Neural progenitor cell (in vitro differentiated cells): Measurements from ENCODE around the gene TRIM58. TPM values are rescaled to one million over a fixed set of nuclear protein-coding genes. Genes with fewer than 3 reads are reported as not detected.

ENCODE experiments used
- DNase-seq: peaks from one replicate; pipeline ENCODE4 v3.0.0-alpha.2; 2016; ENCODE audit warnings: low spot score
- H2AFZ ChIP-seq: fragments of 200-600 bp; sonication (generic); replicated peaks from 2 replicates; pipeline ENCODE4 v1.6.1; 2016; ENCODE audit warnings: antibody characterized with exemption
- H3F3A ChIP-seq: fragments of 200-600 bp; sonication (generic); 2 replicates; pipeline ENCODE4 v1.6.1; 2016; ENCODE audit warnings: antibody characterized with exemption, low read depth
- H3K27ac ChIP-seq: fragments of 200-600 bp; sonication (generic); 2 replicates; pipeline ENCODE4 v1.5.1; 2016; ENCODE audit warnings: mild to moderate bottlenecking
- H3K27me3 ChIP-seq: fragments of 200-600 bp; sonication (generic); 2 replicates; pipeline ENCODE4 v1.6.1; 2016; ENCODE audit warnings: mild to moderate bottlenecking, moderate library complexity
- H3K36me3 ChIP-seq: fragments of 200-600 bp; sonication (generic); 2 replicates; pipeline ENCODE4 v1.5.1; 2016
- H3K4me1 ChIP-seq: fragments of 200-600 bp; sonication (generic); 2 replicates; pipeline ENCODE4 v1.6.1; 2016; ENCODE audit warnings: mixed run types
- H3K4me2 ChIP-seq: fragments of 200-600 bp; sonication (generic); 2 replicates; pipeline ENCODE4 v1.6.1; 2016
- H3K4me3 ChIP-seq: fragments of 200-600 bp; sonication (generic); 2 replicates; pipeline ENCODE4 v1.5.1; 2016
- H3K79me2 ChIP-seq: fragments of 200-600 bp; sonication (generic); 2 replicates; pipeline ENCODE4 v1.6.1; 2016; ENCODE audit warnings: low read depth
- H3K9ac ChIP-seq: fragments of 200-600 bp; sonication (generic); 2 replicates; pipeline ENCODE4 v1.6.1; 2016
- H3K9me3 ChIP-seq: fragments of 200-600 bp; sonication (generic); 2 replicates; pipeline ENCODE4 v1.5.1; 2016; ENCODE audit warnings: low read depth
- H4K20me1 ChIP-seq: fragments of 200-600 bp; sonication (generic); 2 replicates; pipeline ENCODE4 v1.6.1; 2016; ENCODE audit warnings: low read depth
- H3K27ac Mint-ChIP-seq: 3 replicates; pipeline ENCODE4 v1.8.0; 2021; ENCODE audit warnings: mixed read lengths
- H3K27me3 Mint-ChIP-seq: 2 replicates; pipeline ENCODE4 v1.8.0; 2022; ENCODE audit warnings: low read depth, mild to moderate bottlenecking, inconsistent platforms, moderate library complexity, mixed read lengths; ENCODE audit not compliant: insufficient read depth
- H3K36me3 Mint-ChIP-seq: 3 replicates; pipeline ENCODE4 v1.8.0; 2021; ENCODE audit warnings: mixed read lengths
- H3K4me1 Mint-ChIP-seq: 3 replicates; pipeline ENCODE4 v1.8.0; 2021; ENCODE audit warnings: mixed read lengths
- H3K4me3 Mint-ChIP-seq: 3 replicates; pipeline ENCODE4 v1.8.0; 2021; ENCODE audit warnings: mild to moderate bottlenecking, moderate library complexity, mixed read lengths
- H3K9me3 Mint-ChIP-seq: 3 replicates; pipeline ENCODE4 v1.8.0; 2020; ENCODE audit warnings: mixed read lengths
- CTCF ChIP-seq: fragments of 200-600 bp; sonication (generic); IDR thresholded peaks from 2 replicates; pipeline ENCODE4 v1.5.1; 2017; ENCODE audit warnings: antibody characterized with exemption, mild to moderate bottlenecking
- EZH2 ChIP-seq: fragments of 200-600 bp; sonication (generic); IDR thresholded peaks from 2 replicates; pipeline ENCODE4 v1.6.1; 2017; ENCODE audit warnings: antibody characterized with exemption, mild to moderate bottlenecking, moderate library complexity
- EZH2phosphoT487 ChIP-seq: fragments of 200-600 bp; sonication (generic); IDR thresholded peaks from 2 replicates; pipeline ENCODE4 v1.6.1; 2017; ENCODE audit warnings: antibody characterized with exemption
- total RNA-seq: library from RNA; depleted of rRNA; stranded (reverse); fragments of >200 nt; gene quantifications from 2 replicates; pipeline ENCODE4 v1.2.3, GENCODE V29; 2015; ENCODE audit warnings: low replicate concordance

Gene TRIM58
- total RNA-seq, 1 donor from 2014 or later = 0.26 TPM

GRCh38 chr1:247919952-247920351 lies 63.0 kb downstream of the TRIM58 start, which contains the start of gene OR2T8:
Gene OR2T8 (plus strand): TSS chr1:247920252. CDS start chr1:247921018, 766 bp downstream.
- Histone ChIP-seq H3K4me3 (no peak within 1 kb of the TSS), H3K9me3 (peaks cover 15% of the 10 kb centered on the region), H4K20me1 (no peaks in the 10 kb centered on the region), H3K9ac (no peak within 1 kb of the TSS), H3F3A (no peaks in the 10 kb centered on the region), H3K4me2 (no peak within 1 kb of the TSS), H3K4me1 (no peaks in the 10 kb centered on the region), H2AFZ (no peak within 1 kb of the TSS), H3K79me2 (no peaks in the 10 kb centered on the region), H3K36me3 (no peaks in the 10 kb centered on the region), H3K27ac (no peak within 1 kb of the TSS), H3K27me3 (no peaks in the 10 kb centered on the region)
- TF ChIP-seq EZH2 (no peak), EZH2phosphoT487 (no peak), CTCF (no peak)
- Mint-ChIP-seq H3K27me3 (no peaks in the 10 kb centered on the region), H3K4me3 (no peak within 1 kb of the TSS), H3K4me1 (no peaks in the 10 kb centered on the region), H3K9me3 (peaks cover 7% of the 10 kb centered on the region), H3K27ac (no peak within 1 kb of the TSS), H3K36me3 (no peaks in the 10 kb centered on the region)
- no peak for DNase-seq

DNA sequence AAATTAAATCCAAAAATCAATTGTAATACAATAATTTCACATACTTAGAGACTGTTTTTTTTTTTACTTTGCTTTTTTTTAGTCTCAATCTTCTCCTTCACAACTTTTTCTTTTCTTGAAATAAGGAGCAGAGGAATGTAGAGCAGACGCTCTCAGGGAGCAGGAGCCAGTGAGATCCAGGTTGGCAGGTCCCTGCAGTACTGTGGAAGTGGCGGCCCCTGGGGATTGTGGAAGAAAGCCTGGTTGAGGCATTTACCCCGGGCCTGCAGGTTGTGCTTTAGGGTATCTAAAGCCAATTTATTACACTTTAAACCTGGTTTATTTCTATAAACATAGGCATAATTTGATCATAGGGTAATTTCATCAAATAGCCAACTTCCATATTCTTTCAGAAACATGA lies 67.0 kb downstream of the TRIM58 start:
- Histone ChIP-seq H3F3A (no peaks in the 10 kb centered on the region), H3K4me1 (no peaks in the 10 kb centered on the region), H3K79me2 (no peaks in the 10 kb centered on the region), H3K27ac (no peak overlapping the region), H3K9ac (no peak overlapping the region), H3K4me2 (no peak overlapping the region), H3K4me3 (no peak overlapping the region), H3K9me3 (peaks cover 13% of the 10 kb centered on the region), H3K27me3 (no peaks in the 10 kb centered on the region), H3K36me3 (no peaks in the 10 kb centered on the region), H2AFZ (no peak overlapping the region), H4K20me1 (no peaks in the 10 kb centered on the region)
- DNase-seq = no peak
- peaks cover 7% of the 10 kb centered on the region for H3K9me3 Mint-ChIP-seq
- H3K27me3 Mint-ChIP-seq = no peaks in the 10 kb centered on the region
- H3K4me3 Mint-ChIP-seq = no peak overlapping the region
- no peak overlapping the region for H3K27ac Mint-ChIP-seq
- TF ChIP-seq CTCF (no peak), EZH2 (no peak), EZH2phosphoT487 (no peak)
- no peaks in the 10 kb centered on the region for H3K4me1 Mint-ChIP-seq
- no peaks in the 10 kb centered on the region for H3K36me3 Mint-ChIP-seq

DNA sequence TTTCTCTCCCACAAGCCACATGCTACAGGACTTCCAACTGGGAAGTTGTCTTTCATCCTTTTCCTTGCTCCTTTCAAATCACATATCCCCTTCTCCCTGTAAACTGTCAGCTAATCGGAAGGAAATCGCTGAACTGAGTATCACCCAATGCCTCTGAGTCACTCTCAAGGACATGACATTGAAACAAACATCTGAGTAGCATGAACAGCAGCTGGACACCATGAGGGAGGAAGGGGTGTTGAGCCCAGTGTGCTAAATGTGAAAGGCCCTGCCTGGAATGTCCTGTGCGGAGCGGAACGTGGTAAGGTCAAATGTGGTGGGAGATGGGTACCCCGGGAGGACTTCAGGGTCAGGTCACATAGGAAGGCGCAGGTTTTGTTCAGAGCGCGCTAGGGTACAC lies 67.9 kb downstream of the TRIM58 start, which contains the start of gene OR2AJ1:
Gene OR2AJ1, plus strand, starts transcription at position 22 of the 400 bp plus-strand sequence. CDS start 8,880 bp downstream, outside the sequence.
- Histone ChIP-seq H3K4me2 (no peak within 1 kb of the TSS), H3K9ac (no peak within 1 kb of the TSS), H4K20me1 (no peaks in the 10 kb centered on the region), H2AFZ (no peak within 1 kb of the TSS), H3K9me3 (peaks cover 16% of the 10 kb centered on the region), H3K79me2 (no peaks in the 10 kb centered on the region), H3K4me3 (no peak within 1 kb of the TSS), H3K4me1 (no peaks in the 10 kb centered on the region), H3K27ac (no peak within 1 kb of the TSS), H3K27me3 (no peaks in the 10 kb centered on the region), H3F3A (no peaks in the 10 kb centered on the region), H3K36me3 (no peaks in the 10 kb centered on the region)
- no peaks in the 10 kb centered on the region for H3K27me3 Mint-ChIP-seq
- H3K9me3 Mint-ChIP-seq = peaks cover 7% of the 10 kb centered on the region
- no peak within 1 kb of the TSS for H3K27ac Mint-ChIP-seq
- no peaks in the 10 kb centered on the region for H3K36me3 Mint-ChIP-seq
- TF ChIP-seq EZH2phosphoT487 (no peak), EZH2 (no peak), CTCF (no peak)
- no peak for DNase-seq
- no peaks in the 10 kb centered on the region for H3K4me1 Mint-ChIP-seq
- H3K4me3 Mint-ChIP-seq = no peak within 1 kb of the TSS

Other genes starting within 250 kb of the TRIM58 start
- gene OR13G1, start 177.4 kb upstream of the TRIM58 start, total RNA-seq = not detected in 2 replicates
- not detected in 2 replicates for gene OR6F1, start 140.5 kb upstream of the TRIM58 start, total RNA-seq
- not detected in 2 replicates for gene OR14K1, start 118.6 kb upstream of the TRIM58 start, total RNA-seq
- gene OR14A2, start 109.0 kb upstream of the TRIM58 start, total RNA-seq = not detected in 2 replicates
- not detected in 2 replicates for gene OR1C1, start 96.6 kb upstream of the TRIM58 start, total RNA-seq
- not detected in 2 replicates for gene OR14A16, start 33.1 kb upstream of the TRIM58 start, total RNA-seq
- gene OR11L1, start 15.3 kb upstream of the TRIM58 start, total RNA-seq = not detected in 2 replicates
- not detected in 2 replicates for gene OR2W3, start 38.4 kb downstream of the TRIM58 start, total RNA-seq
- not detected in 2 replicates for gene OR2T8, start 63.1 kb downstream of the TRIM58 start, total RNA-seq
- not detected in 2 replicates for gene OR2AJ1, start 67.7 kb downstream of the TRIM58 start, total RNA-seq
- not detected in 2 replicates for gene OR2L8, start 91.7 kb downstream of the TRIM58 start, total RNA-seq
- gene OR2AK2, start 108.0 kb downstream of the TRIM58 start, total RNA-seq = not detected in 2 replicates
- gene OR2L5, start 156.5 kb downstream of the TRIM58 start, total RNA-seq = not detected in 2 replicates
- gene OR2L2, start 172.9 kb downstream of the TRIM58 start, total RNA-seq = not detected in 2 replicates
- gene OR2L3, start 189.6 kb downstream of the TRIM58 start, total RNA-seq = not detected in 2 replicates
- not detected in 2 replicates for gene OR2L13, start 238.0 kb downstream of the TRIM58 start, total RNA-seq